Loucy (cell line): ENCODE measurements around the gene CCDC182.

Experiments
- CTCF ChIP-seq: fragments of 200-600 bp; sonication (generic); conservative IDR thresholded peaks from 2 replicates; pipeline ENCODE4 v1.5.1; 2014; ENCODE audit warnings: mild to moderate bottlenecking, antibody characterized with exemption, low read length
- EZH2phosphoT487 ChIP-seq: fragments of 200-600 bp; IDR thresholded peaks from 2 replicates; pipeline ENCODE4 v1.6.1; 2018; ENCODE audit warnings: antibody characterized with exemption, mild to moderate bottlenecking, moderate library complexity, borderline replicate concordance

GRCh38 chr17:57776366-57776765 is 31.3 kb upstream of the CCDC182 start:
- no peak for TF ChIP-seq CTCF
- TF ChIP-seq EZH2phosphoT487 = no peak
